HG02588 (cell line): ENCODE results near the gene MECP2.

Source experiments
- ATAC-seq: cut with Tn5 transposase; IDR thresholded peaks from one replicate; pipeline ENCODE4 v1.9.1; 2021; ENCODE audit warnings: mild to moderate bottlenecking, moderate library complexity; ENCODE audit not compliant: unreplicated experiment

MECP2 gene

DNA sequence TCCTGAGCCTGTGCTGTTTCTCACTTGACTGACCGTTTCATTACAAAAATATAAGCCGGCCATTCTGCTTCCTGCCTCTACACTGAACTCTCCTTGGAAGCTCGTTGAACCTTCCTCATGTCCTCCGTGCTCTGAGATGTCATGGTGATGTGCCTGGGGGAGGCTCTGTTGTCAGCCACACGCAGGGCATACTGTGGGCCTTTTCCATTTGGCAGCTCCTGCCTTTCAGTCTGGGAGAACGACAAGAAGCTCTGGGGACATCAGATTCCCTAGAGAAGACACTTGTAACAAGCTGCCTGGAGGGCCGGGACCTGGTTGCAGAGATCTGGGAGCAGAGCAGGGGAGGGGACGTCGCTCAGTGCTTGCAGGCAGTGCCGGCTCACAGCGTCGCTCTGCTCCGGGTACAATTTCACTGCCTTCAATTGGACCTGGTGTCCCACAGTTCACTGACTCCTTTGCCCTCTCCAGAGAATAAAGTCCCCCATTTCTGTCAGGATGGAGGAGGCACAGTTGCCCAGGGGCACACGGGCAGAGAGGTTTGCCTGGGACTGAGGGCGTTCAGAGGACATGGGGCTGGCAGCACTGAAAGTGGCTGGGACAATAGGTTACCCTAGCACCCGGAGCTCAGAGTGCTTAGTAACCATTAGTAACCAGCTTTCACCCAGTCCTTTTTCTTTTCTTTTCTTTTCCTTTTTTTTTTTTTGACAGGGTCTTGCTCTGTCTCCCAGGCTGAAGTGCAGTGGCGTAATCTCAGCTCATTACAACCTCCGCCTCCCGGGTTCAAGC, 19.1 kb upstream of the MECP2 start:
- no peak for ATAC-seq

DNA sequence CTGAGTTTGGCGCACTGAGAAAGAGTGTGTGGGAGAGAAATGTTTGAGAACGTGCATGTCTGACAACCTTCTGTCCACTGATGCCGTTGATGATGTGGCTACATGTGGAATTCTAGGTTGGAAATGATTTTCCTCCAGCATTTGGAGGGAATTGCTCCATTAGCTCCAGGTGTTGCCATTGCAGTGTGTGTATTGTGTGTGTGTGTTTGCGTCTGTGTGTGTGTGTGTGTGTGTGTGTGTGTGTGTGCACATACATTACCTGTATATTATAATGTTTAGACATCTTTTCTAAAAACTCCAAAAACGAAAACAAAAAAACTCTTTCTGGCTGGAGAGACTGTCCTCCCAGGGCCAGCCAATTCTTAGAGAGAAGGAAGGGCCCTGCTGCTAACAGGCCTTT, 18.2 kb upstream of the MECP2 start:
- no peak for ATAC-seq

DNA sequence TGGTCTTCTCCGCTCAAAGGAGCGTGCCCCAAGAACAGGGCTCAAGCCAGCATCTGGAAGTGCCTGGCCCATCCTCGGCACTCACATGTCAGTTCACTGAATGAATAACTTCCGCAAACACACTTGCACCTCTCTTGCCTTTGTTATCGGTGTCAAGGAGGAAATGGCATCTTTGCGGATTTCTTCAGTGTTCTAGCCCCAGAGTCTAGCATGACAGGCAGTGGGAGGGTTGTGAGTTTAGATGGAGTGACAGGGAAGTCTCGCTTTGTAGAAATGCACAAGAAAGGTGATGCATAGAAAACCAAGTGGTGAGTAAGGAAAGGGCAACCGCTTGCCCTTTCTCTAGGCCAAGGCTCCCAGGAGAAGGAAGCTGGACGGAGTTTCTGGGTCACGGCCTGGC, 17.6 kb upstream of the MECP2 start:
- no peak for ATAC-seq

DNA sequence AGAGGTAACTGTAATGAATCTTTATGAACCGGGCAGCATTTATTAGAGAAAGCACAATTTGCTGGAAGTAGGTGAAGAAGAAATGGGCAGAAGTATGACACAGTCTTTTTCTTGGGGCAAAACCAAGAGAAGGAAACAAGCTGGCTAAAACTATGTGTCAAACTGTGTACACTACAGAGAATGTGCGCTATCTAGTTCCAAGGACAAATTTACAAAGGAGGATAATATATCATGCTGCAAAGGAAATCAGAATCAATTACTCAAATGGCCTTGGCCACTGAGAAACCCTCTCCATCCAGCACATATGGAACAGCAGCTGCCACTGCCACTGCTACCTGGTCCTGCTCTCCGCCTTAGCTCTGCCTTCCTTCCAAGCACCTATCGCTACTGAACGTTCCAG, 17.1 kb upstream of the MECP2 start:
- no peak for ATAC-seq

DNA sequence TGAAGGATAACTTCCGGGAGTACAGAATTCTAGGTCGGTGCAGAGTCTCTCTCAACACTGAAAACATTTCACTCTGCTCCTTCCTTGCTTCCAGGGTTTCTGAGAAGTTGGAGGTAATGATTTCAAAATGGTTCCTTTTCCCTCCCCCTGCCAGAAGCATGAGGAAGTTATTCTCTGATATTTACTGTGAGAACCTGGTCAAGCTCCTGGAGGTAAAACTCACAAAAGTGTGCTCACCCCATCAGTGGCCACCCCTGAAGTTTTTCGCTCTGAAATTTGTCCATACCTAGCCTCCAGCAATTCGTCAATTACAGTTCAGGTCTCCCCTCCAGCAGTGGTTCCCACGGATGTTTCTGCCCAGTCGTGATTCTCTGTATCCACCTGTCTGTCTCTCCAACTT, 16.2 kb upstream of the MECP2 start:
- ATAC-seq, result no peak

DNA sequence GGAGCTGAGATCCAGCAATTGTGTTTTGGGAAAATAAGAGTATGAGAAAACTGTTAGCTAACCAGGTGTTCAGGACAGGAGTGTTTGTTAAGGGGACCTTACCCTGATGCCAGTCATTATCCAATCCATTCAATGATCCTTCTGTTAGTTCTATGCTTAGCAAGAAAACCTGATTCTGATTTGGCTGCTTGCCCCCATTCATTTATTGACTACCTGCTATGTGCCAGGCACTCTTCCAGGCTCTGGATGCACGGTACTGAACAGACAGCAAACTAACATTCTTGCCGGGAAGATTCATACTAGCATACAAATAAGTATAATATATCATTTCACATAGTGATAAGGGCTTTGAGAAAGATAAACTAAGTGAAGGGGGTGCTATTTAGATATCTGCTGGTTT, 1.0 kb upstream of the MECP2 start:
- ATAC-seq, result no peak

DNA sequence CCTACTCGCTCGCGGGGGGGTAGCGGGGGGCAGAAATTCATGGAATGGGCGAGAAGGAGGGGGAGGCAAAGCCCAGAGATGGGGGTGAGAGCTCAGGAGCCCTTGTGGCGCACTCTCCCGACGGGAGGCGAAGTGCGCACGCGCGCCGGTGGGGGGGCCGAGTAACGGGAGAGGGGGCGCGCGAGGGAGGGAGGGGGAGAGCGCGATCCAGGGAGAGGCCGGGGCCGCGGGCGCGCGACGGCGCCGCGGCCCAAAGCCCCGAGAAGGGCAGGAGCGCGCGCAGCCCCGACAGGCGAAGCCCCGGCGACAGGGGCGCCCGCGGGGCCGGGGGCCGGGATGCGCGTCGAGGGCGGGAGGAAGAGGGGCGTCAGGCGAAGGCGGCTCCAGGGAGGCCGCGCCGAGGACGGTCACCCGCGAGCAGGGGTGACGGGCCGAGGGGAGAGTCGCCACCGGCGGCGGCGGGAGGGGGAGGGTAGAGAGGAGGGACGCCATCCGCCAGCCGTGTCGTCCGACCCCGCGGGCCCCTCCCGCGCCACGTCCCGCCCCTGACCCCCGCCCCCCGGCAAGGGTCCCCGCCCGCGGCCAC, 421 bp downstream of the MECP2 start:
- peak; percentile 52 for ATAC-seq

DNA sequence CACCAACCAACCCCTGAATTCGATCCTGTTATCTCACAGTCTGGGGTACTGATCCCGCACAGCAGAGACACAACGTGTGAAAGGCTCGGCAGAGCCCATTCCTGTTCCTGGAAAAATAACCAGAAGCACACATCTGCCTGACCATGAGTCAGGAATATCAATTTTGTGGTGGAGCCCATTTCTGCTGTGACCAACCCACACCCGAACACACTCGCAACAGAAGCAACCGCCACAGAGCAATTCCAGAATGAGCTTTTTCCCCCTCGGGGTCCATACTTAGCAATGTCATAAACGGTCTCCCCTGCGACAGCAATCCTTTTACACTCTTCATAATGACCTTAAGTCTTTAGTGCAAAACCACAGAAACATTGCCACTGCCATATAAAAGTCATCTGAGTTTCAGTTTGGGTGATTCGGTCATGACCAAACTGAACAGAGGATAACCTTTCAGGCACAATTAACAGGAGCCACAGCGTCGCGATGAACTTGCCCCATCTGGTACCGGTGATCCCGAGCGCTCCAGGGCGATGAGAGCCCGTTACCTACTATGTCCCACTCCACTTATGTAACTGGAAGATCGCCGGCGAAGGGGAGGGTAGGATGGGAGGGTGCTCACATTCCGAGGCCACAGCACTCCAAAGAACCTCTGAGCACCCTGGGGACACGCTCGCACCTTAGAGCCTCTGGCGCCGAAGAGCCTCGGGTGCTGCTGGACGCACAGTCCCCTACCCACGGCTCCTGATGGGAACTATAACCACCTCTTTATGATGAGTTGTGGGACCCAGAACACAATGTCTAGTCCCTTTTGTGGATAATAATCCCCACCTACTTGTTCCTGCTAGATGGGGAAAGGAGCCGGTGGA, 1.1 kb downstream of the MECP2 start:
- no peak for ATAC-seq

DNA sequence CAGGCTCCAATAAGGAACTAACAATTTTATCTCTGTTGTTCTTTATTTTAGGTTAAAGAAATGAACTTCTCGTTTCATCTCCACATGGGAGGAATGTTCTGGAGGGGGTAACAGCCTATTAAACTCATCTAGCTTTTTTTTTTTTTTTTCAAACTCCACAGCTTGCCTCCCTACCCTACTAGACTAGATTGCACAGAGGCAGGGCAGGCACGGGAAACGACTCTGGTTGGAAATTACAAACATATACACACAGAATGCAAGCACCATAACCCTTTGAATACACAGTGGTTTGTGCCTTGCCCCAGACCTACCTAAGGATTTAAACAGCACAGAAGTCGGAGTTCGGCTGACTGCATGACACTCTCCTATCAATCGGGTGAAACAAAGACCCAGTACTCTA, 2.7 kb downstream of the MECP2 start:
- ATAC-seq, result no peak

DNA sequence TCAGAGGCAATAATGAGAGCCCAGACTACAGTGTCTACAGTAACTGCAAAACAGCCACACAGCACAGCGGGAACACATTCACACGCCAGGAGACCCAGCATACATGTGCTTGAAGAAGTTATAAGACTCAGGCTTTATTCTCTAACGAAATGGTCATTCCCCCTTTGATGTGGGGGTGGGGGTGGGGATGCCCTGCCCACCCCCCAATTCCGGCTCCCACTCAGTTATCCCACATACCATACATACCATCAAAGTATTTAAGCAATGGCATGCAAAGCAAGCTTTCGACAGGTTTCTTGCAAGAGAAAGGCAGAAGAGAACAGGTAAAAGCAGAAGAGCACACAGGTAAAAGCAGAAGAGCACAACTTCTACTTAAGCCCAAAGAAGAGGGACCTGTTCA, 3.6 kb downstream of the MECP2 start:
- no peak for ATAC-seq

DNA sequence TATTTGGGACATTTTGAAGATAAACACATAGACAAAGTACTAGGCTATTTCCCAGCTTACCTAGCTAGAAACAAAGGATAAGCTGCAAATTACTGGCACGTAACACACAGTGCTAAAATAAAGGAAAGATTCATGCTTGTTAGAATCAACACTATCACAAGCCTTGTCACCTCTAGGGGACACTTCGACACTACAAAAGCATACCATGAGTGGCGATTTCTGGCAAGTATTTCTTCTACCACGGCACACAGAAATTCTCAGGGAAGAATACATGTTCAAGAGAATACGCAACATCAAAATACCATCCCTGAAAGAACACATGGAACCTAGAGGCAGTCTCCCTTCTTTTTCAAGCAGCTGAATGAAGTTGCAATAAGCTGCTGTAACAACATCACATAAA, 5.1 kb downstream of the MECP2 start:
- no peak for ATAC-seq

DNA sequence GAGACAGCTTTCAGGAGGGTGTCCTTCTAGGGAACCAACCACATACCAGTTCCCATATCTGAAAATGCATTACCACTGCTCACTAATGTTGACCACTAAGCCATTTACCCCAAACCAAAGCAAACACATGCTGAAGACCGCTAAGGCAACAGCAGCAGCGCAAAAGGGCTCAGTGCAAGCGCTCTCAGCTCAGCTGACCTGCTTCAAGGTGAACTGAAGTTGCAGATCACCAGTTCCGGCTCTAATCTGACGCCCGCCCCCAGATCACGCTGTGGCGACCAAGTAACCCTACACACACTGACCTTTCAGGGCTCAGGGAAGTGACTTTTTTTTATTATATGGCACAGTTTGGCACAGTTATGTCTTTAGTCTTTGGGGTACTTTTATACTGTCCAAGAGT, 5.8 kb downstream of the MECP2 start:
- ATAC-seq, result no peak

DNA sequence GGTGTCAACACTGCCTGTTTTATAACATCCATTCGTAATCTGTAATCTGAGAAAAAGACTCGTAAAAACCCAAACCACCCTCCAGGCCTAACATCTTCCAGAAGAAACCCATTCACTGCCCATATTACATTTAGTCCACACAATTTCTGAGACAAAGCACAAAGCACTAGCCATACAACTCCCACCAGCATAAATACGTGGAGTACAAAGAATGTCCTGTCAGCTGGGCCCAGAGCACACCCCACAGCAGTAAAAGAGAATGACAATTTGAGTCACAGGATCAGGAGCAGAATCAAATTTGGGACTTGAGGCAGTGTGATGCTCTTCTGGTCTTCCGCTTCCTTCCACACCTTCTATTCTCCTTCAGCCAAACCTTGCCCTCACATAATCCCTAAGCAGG, 6.8 kb downstream of the MECP2 start:
- ATAC-seq, result no peak

DNA sequence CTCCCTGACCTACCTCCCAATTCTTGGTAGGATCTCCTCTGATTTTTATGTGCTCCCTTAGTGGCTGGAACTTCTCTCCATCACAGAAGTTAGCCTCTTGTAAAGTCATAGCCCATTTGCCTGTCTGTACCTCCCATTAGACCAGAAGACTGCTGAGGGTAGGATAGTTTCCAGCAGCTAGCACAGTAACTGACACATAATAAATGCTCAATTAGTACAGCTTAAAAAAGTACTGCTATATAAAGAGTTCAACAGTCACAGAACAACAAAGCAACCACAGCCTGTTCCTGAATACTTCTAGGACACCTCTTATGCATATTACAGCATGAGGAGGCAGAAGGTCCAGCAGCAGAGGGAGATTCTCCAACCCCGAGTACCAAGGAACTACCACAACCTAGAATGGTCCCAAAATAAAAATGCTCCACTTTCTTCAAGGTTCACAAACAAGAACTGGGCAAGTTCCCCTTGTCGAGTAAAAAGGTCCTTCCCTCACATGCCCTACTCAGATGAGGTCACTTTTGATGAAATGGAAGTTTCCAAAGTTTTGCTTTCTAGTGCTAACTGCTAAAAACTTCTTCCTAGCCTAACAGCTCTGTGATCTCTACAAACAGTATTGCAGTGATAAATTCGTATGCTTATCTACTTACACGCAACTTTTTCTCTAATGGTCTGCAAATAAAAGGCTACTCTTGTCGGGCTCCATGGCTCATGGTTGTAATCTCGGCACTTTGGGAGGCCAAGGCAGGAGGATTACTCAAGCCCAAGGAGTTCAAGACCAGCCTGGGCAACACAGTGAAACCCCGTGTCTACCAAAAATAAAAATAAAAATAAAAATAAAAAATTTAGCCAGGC, 12.8 kb downstream of the MECP2 start:
- no peak for ATAC-seq

DNA sequence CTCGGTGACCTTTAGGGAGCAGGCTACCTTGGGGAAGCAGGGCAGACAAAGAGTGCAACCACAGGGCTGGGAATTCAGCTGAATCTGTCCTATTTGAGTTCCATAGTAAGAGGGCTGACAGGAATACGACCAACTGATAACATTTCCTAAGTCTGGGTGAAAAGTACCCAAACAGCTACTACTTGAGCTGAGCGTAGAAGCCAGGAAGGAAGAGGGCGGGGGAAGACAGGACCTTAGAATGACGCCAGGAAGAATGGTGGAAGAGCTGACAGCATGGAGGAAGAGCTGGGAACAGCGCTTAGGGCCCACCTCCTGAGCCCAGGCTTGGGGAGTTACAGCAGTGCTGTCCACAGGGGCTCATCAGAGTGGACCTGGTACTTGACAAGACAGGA, 14.4 kb downstream of the MECP2 start:
- no peak for ATAC-seq

DNA sequence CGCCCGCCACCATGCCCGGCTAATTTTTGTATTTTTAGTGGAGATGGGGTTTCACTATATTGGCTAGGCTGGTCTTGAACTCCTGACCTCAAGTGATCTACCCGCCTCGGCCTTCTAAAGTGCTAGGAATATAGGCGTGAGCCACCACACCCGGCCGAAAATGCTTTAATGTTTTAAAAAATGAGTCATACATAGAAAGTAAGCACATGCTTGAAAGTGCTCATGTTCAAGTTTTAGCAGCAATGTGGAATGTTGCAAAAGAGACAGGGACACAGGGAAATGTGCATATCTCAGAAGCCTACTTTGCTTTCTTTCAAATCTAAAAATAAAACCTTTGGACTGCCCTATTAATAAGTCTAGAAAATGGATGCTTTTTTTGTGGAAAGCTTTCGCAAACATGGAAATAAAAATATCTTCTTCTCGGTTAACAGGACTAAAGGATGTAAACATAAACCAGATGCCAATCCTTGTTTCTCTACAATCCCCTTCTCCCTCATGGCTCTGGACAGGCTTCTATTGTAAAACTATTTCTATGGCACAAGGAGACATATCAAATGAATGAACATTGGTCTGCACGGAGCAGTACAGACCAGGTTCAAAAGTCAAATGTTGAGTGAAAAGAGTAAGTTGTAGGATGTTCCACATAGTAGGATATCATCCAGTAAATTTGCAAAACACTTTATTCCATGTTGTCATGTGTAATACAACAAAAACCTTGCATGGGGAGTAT, 15.0 kb downstream of the MECP2 start:
- ATAC-seq, result no peak

DNA sequence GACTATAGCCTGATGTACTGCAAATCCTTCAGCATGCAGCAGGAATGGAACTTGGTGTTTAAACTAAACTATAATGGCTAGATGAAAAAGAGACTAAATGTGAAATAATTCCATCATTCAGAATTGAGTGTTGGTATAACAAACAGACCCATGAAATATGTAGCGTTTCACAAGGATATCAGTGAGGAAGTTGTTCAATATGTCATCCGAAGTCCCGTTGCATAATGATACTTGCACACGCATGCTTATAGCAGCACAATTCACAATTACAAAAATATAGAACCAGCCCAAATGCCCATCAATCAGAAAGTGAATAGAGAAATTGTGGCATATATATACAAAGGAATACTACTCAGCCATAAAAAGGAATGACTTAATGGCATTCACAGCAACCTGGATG, 20.4 kb downstream of the MECP2 start:
- ATAC-seq, result no peak

DNA sequence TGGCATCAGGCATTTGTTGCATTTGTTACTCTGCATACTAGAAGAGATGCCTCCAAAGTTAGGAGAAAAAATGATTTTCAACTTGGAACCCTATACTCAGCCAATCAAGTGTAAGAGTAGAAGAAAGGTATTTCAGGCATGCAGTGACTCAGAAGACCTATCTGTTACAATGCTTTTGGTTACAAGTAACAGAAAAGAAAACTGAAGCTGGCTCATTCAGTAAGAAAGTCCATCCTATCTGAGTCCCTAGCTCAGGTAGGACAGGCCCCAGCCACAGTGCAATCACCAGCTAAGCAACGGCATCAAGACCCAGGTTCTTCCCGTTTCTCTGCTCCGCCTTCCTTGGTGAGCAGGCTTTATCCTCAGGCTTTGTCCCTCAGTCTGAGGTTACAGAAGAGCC, 23.3 kb downstream of the MECP2 start:
- ATAC-seq, result no peak

DNA sequence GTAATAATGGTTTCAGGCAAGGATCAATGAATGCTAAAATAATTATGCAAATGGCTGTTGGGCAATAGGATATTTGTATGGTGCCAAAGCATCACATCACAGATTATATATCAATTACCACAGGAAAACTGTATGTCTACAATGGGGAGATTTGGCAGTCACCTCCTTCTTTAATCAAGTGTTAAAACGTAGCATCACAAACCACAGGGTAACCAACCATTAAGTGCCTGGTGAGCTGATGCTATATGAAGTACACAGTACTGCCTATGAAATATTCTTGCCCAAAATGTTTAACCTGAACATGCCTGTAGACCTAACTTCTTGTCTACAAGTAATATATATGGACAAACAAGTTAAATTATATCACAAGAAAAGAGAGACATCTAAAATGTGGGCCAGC, 25.3 kb downstream of the MECP2 start:
- no peak for ATAC-seq

DNA sequence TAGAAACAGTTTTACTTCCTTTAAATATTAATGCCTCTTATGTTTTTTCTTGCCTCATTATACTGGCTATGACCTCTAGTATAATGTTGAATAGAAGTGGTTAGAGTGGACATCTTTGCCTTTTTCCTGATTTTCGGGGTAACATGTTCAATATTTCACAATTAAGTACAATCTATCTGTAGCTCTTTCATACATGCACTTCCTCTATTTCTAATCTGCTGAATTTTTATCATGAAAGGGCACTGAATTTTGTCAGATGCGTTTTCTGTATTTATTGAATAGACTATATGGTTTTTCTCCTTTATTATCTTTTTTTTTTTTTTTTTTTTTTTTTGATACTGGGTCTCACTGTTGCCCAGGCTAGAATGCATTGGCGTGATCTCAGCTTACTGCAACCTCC, 29.0 kb downstream of the MECP2 start:
- no peak for ATAC-seq
